CD4-positive, alpha-beta T cell treated with Interferon gamma for 1 hour (primary cell): ENCODE measurements around the gene ADGRL3.
"Not testable (repeated sequence)": the region's sequence is repeated elsewhere in the genome, so short reads cannot be mapped to it uniquely, and the experiment has no call there.

ENCODE experiments used
- DNase-seq: peaks from one replicate; pipeline ENCODE4 v3.0.0-alpha.2; 2020

Gene ADGRL3

GRCh38 chr4:61509721-61510241, 309.7 kb downstream of the ADGRL3 start:
- not testable (repeated sequence) for DNase-seq

- DNase-seq = no peak
Observed at GRCh38 chr4:61511716-61512488, 311.8 kb downstream of the ADGRL3 start.

GRCh38 chr4:61514991-61515390, 314.9 kb downstream of the ADGRL3 start:
- no peak for DNase-seq

GRCh38 chr4:61517144-61517543, 317.0 kb downstream of the ADGRL3 start:
- no peak for DNase-seq

- DNase-seq = no peak
Observed at GRCh38 chr4:61520166-61520565, 320.0 kb downstream of the ADGRL3 start.

- no peak for DNase-seq
Observed at GRCh38 chr4:61520681-61521160, 320.6 kb downstream of the ADGRL3 start.

GRCh38 chr4:61521451-61521850, 321.3 kb downstream of the ADGRL3 start:
- DNase-seq = no peak

- DNase-seq = no peak
Observed at GRCh38 chr4:61522312-61522711, 322.2 kb downstream of the ADGRL3 start.

GRCh38 chr4:61527888-61528287, 327.8 kb downstream of the ADGRL3 start:
- DNase-seq = no peak

GRCh38 chr4:61528595-61528994, 328.5 kb downstream of the ADGRL3 start:
- DNase-seq = no peak

GRCh38 chr4:61531188-61531587, 331.1 kb downstream of the ADGRL3 start:
- no peak for DNase-seq

- no peak for DNase-seq
Observed at GRCh38 chr4:61532336-61533000, 332.3 kb downstream of the ADGRL3 start.

GRCh38 chr4:61533140-61533539, 333.0 kb downstream of the ADGRL3 start:
- no peak for DNase-seq

- DNase-seq = no peak
Observed at GRCh38 chr4:61540944-61541343, 340.8 kb downstream of the ADGRL3 start.

GRCh38 chr4:61541459-61541858, 341.3 kb downstream of the ADGRL3 start:
- DNase-seq = no peak

GRCh38 chr4:61543976-61544375, 343.9 kb downstream of the ADGRL3 start:
- no peak for DNase-seq

GRCh38 chr4:61545902-61546480, 345.9 kb downstream of the ADGRL3 start:
- DNase-seq = no peak

GRCh38 chr4:61549336-61549735, 349.2 kb downstream of the ADGRL3 start:
- DNase-seq = no peak

GRCh38 chr4:61553557-61554125, 353.5 kb downstream of the ADGRL3 start:
- no peak for DNase-seq

- no peak for DNase-seq
Observed at GRCh38 chr4:61555789-61556188, 355.7 kb downstream of the ADGRL3 start.

- no peak for DNase-seq
Observed at GRCh38 chr4:61556277-61556676, 356.2 kb downstream of the ADGRL3 start.

GRCh38 chr4:61559396-61559795, 359.3 kb downstream of the ADGRL3 start:
- DNase-seq = no peak

- no peak for DNase-seq
Observed at GRCh38 chr4:61561028-61561427, 360.9 kb downstream of the ADGRL3 start.
